SHP77 (cell line): ENCODE measurements around the gene OGFR.
A peak's percentile ranks its signal among the peaks of the same experiment; 100 is the strongest.

ENCODE experiments used
- DNase-seq, 2 experiments: peaks; one replicate each; lab custom pipeline; 2025; lab: John Stamatoyannopoulos, UW

Gene OGFR

DNA sequence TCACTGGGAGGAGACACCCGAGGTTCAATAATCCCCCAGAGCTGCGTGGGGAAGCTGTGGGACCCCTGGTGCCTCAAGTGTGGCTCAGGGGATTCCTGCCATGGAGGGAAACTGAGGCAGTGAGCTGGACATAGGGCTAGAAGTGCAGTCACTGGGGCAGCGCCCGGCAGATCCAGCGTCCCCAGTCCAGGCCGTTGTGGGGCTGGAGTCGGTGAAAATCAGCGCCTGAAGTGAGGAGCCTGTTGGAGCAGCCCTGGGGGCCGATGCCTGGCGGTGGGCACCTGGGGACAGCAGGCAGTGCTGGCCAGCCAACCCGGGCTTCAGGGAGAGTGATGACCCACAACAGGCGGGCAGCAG is 10.1 kb downstream of the OGFR start:
- DNase-seq: no peak

- DNase-seq: no peak
These were observed 10.7 kb downstream of the OGFR start for GRCh38 chr20:62815066-62815991.

GRCh38 chr20:62816031-62816883 is 11.6 kb downstream of the OGFR start:
- no peak for DNase-seq

- DNase-seq: no peak
These were observed 12.5 kb downstream of the OGFR start, which contains the start of gene COL9A3 for GRCh38 chr20:62816884-62817873. Gene COL9A3, plus strand, starts transcription at chr20:62817050. Its CDS starts 15 bp downstream, at chr20:62817065.

- no peak for DNase-seq
These were observed 13.4 kb downstream of the OGFR start for GRCh38 chr20:62817975-62818591.

DNA sequence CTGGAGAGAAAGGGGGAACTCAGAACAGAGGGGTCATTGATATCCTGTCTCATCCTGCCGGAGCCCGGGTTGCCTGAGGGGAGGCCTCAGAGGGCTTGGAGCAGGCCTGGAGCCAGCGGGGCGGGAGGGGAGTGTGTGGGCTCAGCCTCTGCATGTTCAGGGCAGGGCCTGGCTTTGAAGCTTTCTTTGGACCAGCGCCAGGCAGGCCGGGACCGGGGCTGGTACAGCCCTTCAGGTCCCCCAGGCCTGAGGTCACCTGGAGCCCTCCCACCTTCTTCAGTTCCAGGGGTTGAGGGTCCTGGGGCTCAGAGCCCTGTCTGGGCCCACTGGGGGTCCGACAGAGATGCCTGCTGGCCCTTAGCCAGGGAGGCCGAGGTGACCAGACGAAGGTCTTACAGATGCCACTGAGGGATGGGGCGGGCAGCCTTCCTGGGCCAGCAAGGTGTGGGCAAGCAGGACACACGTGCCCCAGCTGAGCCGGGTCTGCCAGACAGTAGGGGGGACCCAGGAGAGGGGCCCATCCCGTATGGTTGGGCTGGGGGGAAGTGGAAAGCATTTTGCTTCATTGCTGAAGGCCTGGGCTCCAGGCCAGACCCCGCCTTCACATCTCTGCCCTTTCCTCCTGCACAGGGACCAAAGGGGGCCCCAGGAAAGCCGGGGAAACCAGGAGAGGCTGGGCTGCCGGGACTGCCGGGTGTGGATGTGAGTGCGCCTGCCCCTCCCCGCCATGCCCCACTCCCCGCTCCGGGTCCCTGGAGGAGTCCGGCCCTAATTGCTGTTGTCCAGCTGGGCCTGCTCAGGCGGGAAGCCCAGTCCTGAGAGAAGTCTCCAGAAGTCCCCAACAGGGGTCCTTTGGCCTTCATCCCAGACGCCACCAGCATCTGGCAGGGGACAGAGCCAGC is 14.2 kb downstream of the OGFR start:
- peak; percentile 74 to 87 for DNase-seq

- DNase-seq: peak in 1 of 2 experiments; percentile 44
These were observed 15.0 kb downstream of the OGFR start for GRCh38 chr20:62819494-62820174.

- no peak for DNase-seq
These were observed 15.8 kb downstream of the OGFR start for GRCh38 chr20:62820208-62820961.

- DNase-seq: no peak
These were observed 16.5 kb downstream of the OGFR start for GRCh38 chr20:62820962-62821725.

GRCh38 chr20:62821726-62822210 is 17.1 kb downstream of the OGFR start:
- DNase-seq: no peak

GRCh38 chr20:62822239-62822787 is 17.7 kb downstream of the OGFR start:
- peak in 1 of 2 experiments; percentile 14 for DNase-seq

DNA sequence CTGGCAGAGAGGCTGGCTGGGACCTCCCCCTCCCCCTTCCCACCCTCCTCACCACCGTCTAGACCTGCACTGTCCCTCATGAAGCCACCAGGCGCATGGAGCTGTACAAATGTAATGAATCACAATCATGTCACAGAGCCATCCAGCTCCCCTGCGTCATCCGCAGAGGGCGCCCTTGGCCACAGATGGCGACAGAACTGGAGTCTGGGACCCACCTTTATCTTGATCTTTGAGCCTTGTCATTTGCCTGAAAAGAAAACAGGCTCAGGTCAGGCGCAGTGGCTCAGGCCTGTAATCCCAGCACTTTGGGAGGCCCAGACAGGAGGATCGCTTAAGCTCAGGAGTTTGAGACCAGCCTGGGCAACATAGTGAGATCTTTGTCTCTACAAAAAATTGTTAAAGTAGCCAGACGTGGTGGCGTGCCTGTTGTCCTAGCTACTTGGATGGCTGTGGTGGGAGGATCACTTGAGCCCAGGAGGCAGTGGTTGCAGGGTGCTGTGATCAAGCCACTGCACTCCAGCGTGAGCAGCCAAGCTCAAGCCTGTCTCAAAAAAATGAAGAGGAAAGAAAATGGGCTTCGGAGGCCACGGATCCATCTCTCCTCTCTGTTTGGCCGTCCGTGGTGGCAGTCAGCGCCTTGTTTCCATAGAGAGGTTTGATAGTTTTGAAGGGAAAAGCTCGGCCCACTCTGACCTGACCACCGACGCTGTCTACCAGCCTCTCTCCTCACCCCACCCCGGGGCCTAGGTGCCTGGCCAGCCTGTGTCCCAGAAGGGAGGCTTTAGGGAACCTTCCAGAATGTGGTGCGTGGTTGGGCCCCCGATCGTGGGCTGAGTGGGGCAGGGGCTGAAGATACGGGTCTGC is 18.4 kb downstream of the OGFR start:
- peak; percentile 92 to 95 for DNase-seq

DNA sequence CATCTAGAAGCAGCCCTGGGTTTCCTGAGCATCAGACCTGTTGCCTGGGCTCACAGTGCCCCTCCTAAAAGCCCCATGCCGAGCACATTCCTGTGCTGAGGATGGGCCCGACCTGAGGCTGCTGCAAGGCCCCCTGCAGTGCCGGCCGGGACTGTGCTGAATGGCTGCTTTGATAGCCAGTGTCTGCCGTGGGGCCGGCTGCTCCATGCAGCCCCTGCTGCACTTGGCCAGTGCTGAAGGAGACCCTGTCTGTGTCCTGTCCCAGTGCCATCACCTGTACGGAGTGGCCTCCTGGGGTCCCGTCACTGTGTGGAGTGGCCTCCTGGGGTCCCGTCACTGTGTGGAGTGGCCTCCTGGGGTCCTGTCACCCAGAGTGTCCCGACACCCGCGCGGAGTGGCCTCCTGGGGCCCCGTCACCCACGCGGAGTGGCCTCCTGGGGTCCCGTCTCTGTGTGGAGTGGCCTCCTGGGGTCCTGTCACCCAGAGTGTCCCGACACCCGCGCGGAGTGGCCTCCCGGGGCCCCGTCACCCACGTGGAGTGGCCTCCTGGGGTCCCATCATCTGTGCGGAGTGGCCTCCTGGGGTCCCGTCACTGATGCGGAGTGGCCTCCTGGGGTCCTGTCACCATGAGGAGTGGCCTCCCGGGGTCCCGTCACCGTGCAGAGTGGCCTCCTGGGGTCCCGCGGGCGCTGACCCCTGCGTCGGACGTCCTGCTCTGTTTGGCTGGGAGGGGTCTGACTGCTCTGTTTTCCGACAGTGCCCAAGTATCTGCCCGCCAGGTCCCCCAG is 19.2 kb downstream of the OGFR start:
- DNase-seq: no peak

- DNase-seq: peak in 1 of 2 experiments; percentile 61
These were observed 20.1 kb downstream of the OGFR start for GRCh38 chr20:62824476-62825332.
